Ishikawa (cell line): ENCODE results near the gene RPRD2.

Experiments
- CEBPB ChIP-seq: IDR thresholded peaks from 2 replicates; pipeline ENCODE4 v1.6.1; 2012
- CREB1 ChIP-seq: IDR thresholded peaks from 2 replicates; pipeline ENCODE4 v1.6.1; 2012; ENCODE audit warnings: low read depth
- EP300 ChIP-seq: IDR thresholded peaks from 2 replicates; pipeline ENCODE4 v1.6.1; 2012; ENCODE audit warnings: borderline replicate concordance
- FOXM1 ChIP-seq: IDR thresholded peaks from 2 replicates; pipeline ENCODE4 v1.6.1; 2012; ENCODE audit warnings: low read depth, borderline replicate concordance
- MAX ChIP-seq: IDR thresholded peaks from 2 replicates; pipeline ENCODE4 v1.6.1; 2012
- RAD21 ChIP-seq: IDR thresholded peaks from 2 replicates; pipeline ENCODE4 v1.6.1; 2012; ENCODE audit warnings: low read depth
- TCF12 ChIP-seq: IDR thresholded peaks from 2 replicates; pipeline ENCODE4 v1.6.1; 2012; ENCODE audit warnings: low read depth

- no peak for TF ChIP-seq RAD21
- TF ChIP-seq FOXM1 = no peak
- no peak for TF ChIP-seq CEBPB
- no peak for TF ChIP-seq CREB1
- TF ChIP-seq EP300 = no peak
- no peak for TF ChIP-seq TCF12
- TF ChIP-seq MAX = no peak
Measured at GRCh38 chr1:150405660-150406059, 41.7 kb downstream of the RPRD2 start.
